GM23248 (cell line): Measurements from ENCODE around the gene SLC45A1. TPM values are rescaled to one million over a fixed set of nuclear protein-coding genes. Genes with fewer than 3 reads are reported as not detected.

Experiments
- DNase-seq: peaks from one replicate; pipeline ENCODE4 v3.0.0-alpha.2; 2015
- H2AFZ ChIP-seq: fragments of 200-600 bp; sonication (generic); 2 replicates; pipeline ENCODE4 v1.6.1; 2016; ENCODE audit warnings: antibody characterized with exemption
- H3F3A ChIP-seq: fragments of 200-600 bp; sonication (generic); 2 replicates; pipeline ENCODE4 v1.6.1; 2016; ENCODE audit warnings: mild to moderate bottlenecking, antibody characterized with exemption, mixed run types; ENCODE audit not compliant: insufficient read depth
- H3K27ac ChIP-seq: fragments of 200-600 bp; sonication (generic); 2 replicates; pipeline ENCODE4 v1.5.1; 2016; ENCODE audit warnings: mild to moderate bottlenecking
- H3K27me3 ChIP-seq: fragments of 200-600 bp; sonication (generic); replicated peaks from 2 replicates; pipeline ENCODE4 v1.6.1; 2016; ENCODE audit warnings: mild to moderate bottlenecking; ENCODE audit not compliant: insufficient read depth
- H3K36me3 ChIP-seq: fragments of 200-600 bp; sonication (generic); 2 replicates; pipeline ENCODE4 v1.6.1; 2016; ENCODE audit warnings: low read depth, mild to moderate bottlenecking
- H3K4me1 ChIP-seq: fragments of 200-600 bp; sonication (generic); 2 replicates; pipeline ENCODE4 v1.6.1; 2016; ENCODE audit warnings: mild to moderate bottlenecking; ENCODE audit not compliant: insufficient read depth
- H3K4me2 ChIP-seq: fragments of 200-600 bp; sonication (generic); one replicate; pipeline ENCODE4 v1.6.1; 2016; ENCODE audit warnings: mild to moderate bottlenecking; ENCODE audit not compliant: unreplicated experiment
- H3K4me3 ChIP-seq: fragments of 200-600 bp; sonication (generic); 2 replicates; pipeline ENCODE4 v1.5.1; 2016; ENCODE audit warnings: mild to moderate bottlenecking
- H3K79me2 ChIP-seq: fragments of 200-600 bp; sonication (generic); 2 replicates; pipeline ENCODE4 v1.6.1; 2016; ENCODE audit warnings: mild to moderate bottlenecking; ENCODE audit not compliant: insufficient read depth
- H3K9ac ChIP-seq: fragments of 200-600 bp; sonication (generic); 2 replicates; pipeline ENCODE4 v1.6.1; 2016; ENCODE audit warnings: mild to moderate bottlenecking
- H3K9me2 ChIP-seq: fragments of 200-600 bp; sonication (generic); 2 replicates; pipeline ENCODE4 v1.6.1; 2016; ENCODE audit warnings: mixed run types, mild to moderate bottlenecking, moderate library complexity; ENCODE audit not compliant: insufficient read depth
- H3K9me3 ChIP-seq: fragments of 200-600 bp; sonication (generic); one replicate; pipeline ENCODE4 v1.6.1; 2017; ENCODE audit warnings: low read depth
- H4K20me1 ChIP-seq: fragments of 200-600 bp; sonication (generic); 2 replicates; pipeline ENCODE4 v1.6.0; 2016; ENCODE audit not compliant: insufficient read depth
- EZH2 ChIP-seq: fragments of 200-600 bp; sonication (generic); IDR thresholded peaks from 2 replicates; pipeline ENCODE4 v1.6.1; 2018; ENCODE audit warnings: antibody characterized with exemption, mild to moderate bottlenecking; ENCODE audit not compliant: insufficient read depth, poor library complexity, severe bottlenecking
- EZH2phosphoT487 ChIP-seq: fragments of 200-600 bp; sonication (generic); IDR thresholded peaks from 2 replicates; pipeline ENCODE4 v1.6.1; 2018; ENCODE audit warnings: antibody characterized with exemption, moderate library complexity, mild to moderate bottlenecking, low read depth; ENCODE audit not compliant: insufficient read depth
- WGBS, 2 experiments: methylation state at CpG; one replicate each; pipeline ENCODE4 v1.1.6; 2015 to 2017; ENCODE audit warnings: low lambda C conversion rate in 2 of 2, low coverage in 1 of 2; ENCODE audit errors: missing lambda C conversion rate in 2 of 2; 5-methylcytosine and 5-hydroxymethylcytosine counted together
- in situ Hi-C: fragments of 300-500 bp; cut with MboI; formaldehyde crosslinking; loops from 2 replicates; pipeline ENCODE4 v1.15.0; 2020
- polyA plus RNA-seq: library from polyadenylated mRNA; unstranded; fragments of >200 nt; fragmentation: Nextera tagmentation; extraction: Ambion mirVana; gene quantifications from 2 replicates; pipeline ENCODE4 v1.2.1, GENCODE V29; 2016
- total RNA-seq: library from RNA; depleted of rRNA; stranded (reverse); fragments of >200 nt; shearing (Covaris generic); gene quantifications from 2 replicates; pipeline ENCODE4 v1.2.3, GENCODE V29; 2014

The SLC45A1 gene
- total and polyA plus RNA-seq, 2 experiments from 2014 or later = 0.97 to 1.9 TPM

GRCh38 chr1:8358897-8359616 is 41.1 kb downstream of the SLC45A1 start:
- Histone ChIP-seq H3K9me2 (no peaks in the 10 kb centered on the region), H3K9me3 (no peaks in the 10 kb centered on the region), H2AFZ (no peak overlapping the region), H3K4me2 (no peak overlapping the region), H4K20me1 (no peaks in the 10 kb centered on the region), H3F3A (no peaks in the 10 kb centered on the region), H3K27me3 (no peaks in the 10 kb centered on the region), H3K36me3 (peaks cover 25% of the 10 kb centered on the region; the same call in 1 of the 2 replicates), H3K9ac (no peak overlapping the region), H3K27ac (no peak overlapping the region), H3K4me3 (no peak overlapping the region), H3K4me1 (no peaks in the 10 kb centered on the region), H3K79me2 (peaks cover 20% of the 10 kb centered on the region)
- WGBS, 2 experiments = 89 to 90% methylated on average over 26 of the region's 26 CpGs
- DNase-seq = no peak
- in situ Hi-C loops = no loop called here
- no peak for TF ChIP-seq EZH2
- TF ChIP-seq EZH2phosphoT487 = no peak

DNA sequence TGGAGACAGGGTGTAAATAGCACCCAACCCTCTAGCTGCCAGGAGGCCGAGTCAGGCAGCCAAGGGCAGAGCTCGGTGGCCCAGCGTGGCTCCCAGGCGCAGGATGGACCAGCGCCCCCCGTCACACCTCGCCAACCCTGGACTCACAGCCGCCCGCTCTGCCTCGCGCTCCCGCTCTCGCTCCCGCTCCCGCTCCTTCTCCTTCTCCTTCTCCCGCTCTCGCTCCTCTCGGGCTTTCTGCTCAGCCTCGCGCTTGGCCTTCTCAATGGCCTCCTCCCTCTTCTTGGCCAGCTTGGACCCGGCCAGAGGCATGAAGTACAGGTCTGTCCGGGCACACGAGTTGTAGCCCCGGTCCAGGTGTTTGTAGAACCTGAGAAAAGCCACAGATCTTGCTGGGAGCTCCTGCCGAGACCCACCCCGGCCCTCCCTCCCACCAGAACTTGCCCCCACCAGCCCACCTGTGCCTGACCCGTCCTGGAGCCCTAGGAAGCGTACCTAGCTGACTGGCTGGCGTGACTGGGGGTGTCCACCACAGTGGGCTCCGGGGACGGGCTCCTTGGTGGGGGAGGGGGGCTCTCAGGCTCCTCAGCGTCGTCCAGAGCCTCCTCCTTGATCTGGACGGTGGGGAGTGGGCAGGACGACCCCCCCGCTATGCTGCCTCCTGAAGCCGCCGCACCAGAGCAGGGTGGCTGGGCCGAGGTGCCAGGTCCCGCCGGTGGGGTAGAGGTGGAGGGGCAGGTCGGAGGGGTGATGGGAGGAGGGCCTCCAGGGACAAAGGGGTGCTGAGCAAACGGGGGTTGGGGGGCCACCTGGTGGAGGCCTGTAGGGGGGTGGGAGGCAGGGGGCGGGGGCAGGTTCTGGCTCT is 41.9 kb downstream of the SLC45A1 start:
- no peaks in the 10 kb centered on the region for H4K20me1 ChIP-seq
- in situ Hi-C loops = no loop called here
- 91 to 92% methylated on average over 26 to 44 of the region's 44 CpGs for WGBS, 2 experiments

GRCh38 chr1:8360493-8361197 is 42.7 kb downstream of the SLC45A1 start:
- H3K27me3 ChIP-seq = no peaks in the 10 kb centered on the region
- peaks cover 32% of the 10 kb centered on the region for H3K79me2 ChIP-seq
- TF ChIP-seq EZH2 (no peak), EZH2phosphoT487 (no peak)
- H3K36me3 ChIP-seq = peaks cover 17% of the 10 kb centered on the region; the same call in 1 of the 2 replicates
- no peaks in the 10 kb centered on the region for H3K9me3 ChIP-seq
- H3K27ac ChIP-seq = no peak overlapping the region
- H3K9ac ChIP-seq = no peak overlapping the region
- H3K4me1 ChIP-seq = no peaks in the 10 kb centered on the region
- WGBS, 2 experiments = 86 to 90% methylated on average over 13 to 26 of the region's 26 CpGs
- no peaks in the 10 kb centered on the region for H3K9me2 ChIP-seq
- H3F3A ChIP-seq = no peaks in the 10 kb centered on the region
- H3K4me2 ChIP-seq = no peak overlapping the region
- DNase-seq = no peak
- no peak overlapping the region for H2AFZ ChIP-seq
- in situ Hi-C loops = no loop called here
- H3K4me3 ChIP-seq = no peak overlapping the region
- H4K20me1 ChIP-seq = no peaks in the 10 kb centered on the region

More for the DNA sequence above, 41.9 kb downstream of the SLC45A1 start:
- Histone ChIP-seq H3K4me3 (no peak overlapping the region), H3K9me2 (no peaks in the 10 kb centered on the region), H3K27me3 (no peaks in the 10 kb centered on the region), H3K4me2 (no peak overlapping the region), H3K27ac (no peak overlapping the region), H3F3A (no peaks in the 10 kb centered on the region), H3K4me1 (no peaks in the 10 kb centered on the region), H3K36me3 (peaks cover 17% of the 10 kb centered on the region; the same call in 1 of the 2 replicates), H3K9me3 (no peaks in the 10 kb centered on the region), H3K79me2 (peaks cover 25% of the 10 kb centered on the region), H3K9ac (no peak overlapping the region), H2AFZ (no peak overlapping the region)
- TF ChIP-seq EZH2phosphoT487 = no peak
- TF ChIP-seq EZH2 = no peak
- no peak for DNase-seq

DNA sequence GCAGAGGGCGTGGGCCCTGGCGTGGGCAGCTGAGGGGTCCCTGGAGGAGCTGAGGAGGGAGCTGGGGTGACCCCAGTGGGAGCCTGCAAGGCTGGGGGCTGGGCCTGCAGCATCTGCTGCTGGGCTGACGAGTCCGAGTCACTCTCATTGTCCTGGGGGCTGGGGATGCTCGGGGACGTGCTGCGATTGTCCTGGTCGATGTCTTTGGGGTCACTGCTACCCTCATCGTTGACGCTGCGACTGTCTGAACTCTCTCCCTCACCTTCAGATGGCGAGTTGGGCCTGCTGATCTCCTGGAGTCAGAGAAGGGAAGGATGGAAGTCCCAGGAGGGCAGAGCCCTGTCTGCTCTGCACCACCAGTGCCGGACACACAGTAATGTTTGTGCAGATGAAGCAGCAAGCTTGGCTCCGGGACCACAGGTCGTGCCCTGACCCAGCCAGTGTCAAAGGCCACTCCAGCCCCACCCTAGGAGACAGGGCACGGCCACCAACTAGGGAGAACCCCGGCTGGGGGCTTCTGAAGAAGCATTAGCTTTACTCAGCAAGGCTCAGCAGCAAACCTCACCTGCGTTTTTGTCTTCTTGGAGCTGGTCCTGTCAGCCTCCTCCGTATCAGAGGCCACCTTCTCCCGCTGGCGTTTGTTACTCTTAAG is 43.4 kb downstream of the SLC45A1 start:
- H3K36me3 ChIP-seq = peaks cover 17% of the 10 kb centered on the region; the same call in 1 of the 2 replicates
- in situ Hi-C loops = no loop called here
- no peak overlapping the region for H3K4me2 ChIP-seq
- no peaks in the 10 kb centered on the region for H4K20me1 ChIP-seq
- no peaks in the 10 kb centered on the region for H3K9me3 ChIP-seq
- H3K27ac ChIP-seq = no peak overlapping the region
- H3K27me3 ChIP-seq = no peaks in the 10 kb centered on the region
- H3F3A ChIP-seq = no peaks in the 10 kb centered on the region
- DNase-seq = no peak
- TF ChIP-seq EZH2phosphoT487 (no peak), EZH2 (no peak)
- H3K9me2 ChIP-seq = no peaks in the 10 kb centered on the region
- no peak overlapping the region for H2AFZ ChIP-seq
- no peak overlapping the region for H3K4me3 ChIP-seq
- H3K9ac ChIP-seq = no peak overlapping the region
- H3K79me2 ChIP-seq = peaks cover 39% of the 10 kb centered on the region
- no peaks in the 10 kb centered on the region for H3K4me1 ChIP-seq
- 92 to 93% methylated on average over 16 to 21 of the region's 21 CpGs for WGBS, 2 experiments
